Measurements from ENCODE around the gene KRTAP16-1.
"Not testable (repeated sequence)": the region's sequence is repeated elsewhere in the genome, so short reads cannot be mapped to it uniquely, and the experiment has no call there.

KRTAP16-1 gene

DNA sequence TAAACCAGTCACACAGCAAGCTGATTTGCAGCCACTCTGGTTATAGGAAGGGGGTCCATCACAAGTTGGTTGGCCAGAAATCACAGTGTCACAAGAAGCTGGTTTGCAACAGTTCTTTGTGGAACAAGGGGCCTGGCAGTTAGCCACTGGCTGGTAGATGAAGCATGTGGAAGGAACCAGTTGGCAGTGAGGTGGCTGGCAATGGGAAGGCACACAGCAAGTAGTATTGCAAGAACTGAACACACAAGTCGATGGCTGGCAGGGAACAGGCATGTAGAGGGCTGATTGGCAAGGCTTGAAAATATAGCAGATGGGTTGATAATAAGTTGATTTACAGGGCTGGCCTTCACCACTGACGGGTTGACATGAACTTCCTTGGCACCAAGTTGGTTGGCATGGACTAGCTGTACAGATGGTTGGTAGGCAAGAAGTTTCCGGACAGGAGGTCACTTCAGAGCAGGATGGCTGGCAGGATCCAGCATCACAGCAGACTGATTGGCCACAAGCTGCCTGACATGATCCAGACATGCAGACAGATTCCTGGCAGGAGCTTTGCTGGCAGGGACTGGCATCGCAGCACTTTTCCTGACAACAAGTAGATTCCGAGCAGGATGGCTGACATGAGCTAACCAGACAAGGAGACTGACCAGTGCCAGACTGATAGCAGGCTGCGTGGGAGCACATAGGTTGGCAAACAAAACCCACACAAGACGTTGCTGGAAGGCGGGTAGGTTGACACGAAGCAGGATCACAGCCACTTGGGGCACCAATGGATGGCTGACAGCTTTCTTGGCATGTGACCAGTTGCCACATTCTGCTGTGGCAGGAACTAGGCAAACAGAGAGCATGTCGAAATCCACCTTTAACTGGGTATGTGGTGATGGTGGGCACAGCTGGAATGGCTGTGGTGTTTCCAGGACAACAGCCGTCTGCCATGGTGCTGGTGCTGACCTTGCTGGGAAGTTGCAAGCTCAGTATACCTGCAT lies 6.9 kb downstream of the KRTAP16-1 start, which contains the start of gene KRTAP29-1:
KRTAP29-1 (minus strand) TSS at position 936 of the 986 bp plus-strand sequence; CDS start at position 936, 0 bp downstream.
- DNase-seq (no peak), ATAC-seq (no peak)

DNA sequence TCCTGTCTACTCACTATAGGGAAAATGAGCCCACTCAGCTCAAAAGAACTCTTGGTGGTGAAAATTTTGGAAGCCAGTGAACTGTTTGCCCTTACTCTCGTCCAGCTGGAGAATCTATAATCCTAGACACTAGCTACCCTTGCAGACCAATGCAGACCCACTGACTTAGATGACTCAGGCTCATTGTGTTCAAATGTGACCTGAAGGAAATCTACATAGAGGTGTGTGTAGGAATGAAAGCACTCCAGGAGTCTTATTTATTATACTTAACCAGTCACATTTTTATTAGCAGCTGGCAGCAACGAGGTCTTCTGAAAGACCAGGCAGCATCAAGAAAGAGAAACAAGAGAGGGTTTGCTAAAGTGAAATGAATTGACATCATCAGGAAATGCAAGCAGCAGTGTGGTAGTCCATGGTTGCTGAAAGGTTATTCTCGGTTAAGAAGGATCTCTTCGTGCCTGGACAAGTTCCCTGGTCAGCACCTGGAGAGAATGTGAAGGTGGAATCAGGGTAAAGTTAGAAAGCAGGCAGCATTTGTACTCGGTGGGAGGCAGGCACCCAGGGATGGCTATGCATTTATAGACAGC lies 7.8 kb downstream of the KRTAP16-1 start:
- no peak for DNase-seq
- ATAC-seq, result no peak

GRCh38 chr17:41298458-41299135 lies 10.5 kb downstream of the KRTAP16-1 start:
- DNase-seq (no peak), ATAC-seq (no peak)

DNA sequence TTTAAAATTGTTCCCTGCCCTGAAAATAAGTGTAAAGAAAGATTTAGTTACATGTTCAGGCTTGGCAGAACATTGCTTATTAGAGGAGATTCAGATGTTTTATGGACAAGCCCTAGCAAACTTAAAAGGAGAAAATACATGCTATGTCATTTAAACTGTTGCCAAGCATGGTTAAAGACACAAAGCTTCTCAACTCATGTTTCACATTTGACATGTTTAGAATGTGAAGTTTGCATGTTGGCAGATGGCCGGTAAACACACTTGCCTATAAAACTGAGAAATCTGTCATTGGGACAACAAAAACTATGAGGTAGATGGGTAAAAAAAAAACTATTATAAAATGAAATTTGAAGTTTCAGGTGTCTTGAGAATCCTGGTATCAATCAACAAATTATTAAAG lies 12.3 kb downstream of the KRTAP16-1 start:
- DNase-seq (no peak), ATAC-seq (no peak)

DNA sequence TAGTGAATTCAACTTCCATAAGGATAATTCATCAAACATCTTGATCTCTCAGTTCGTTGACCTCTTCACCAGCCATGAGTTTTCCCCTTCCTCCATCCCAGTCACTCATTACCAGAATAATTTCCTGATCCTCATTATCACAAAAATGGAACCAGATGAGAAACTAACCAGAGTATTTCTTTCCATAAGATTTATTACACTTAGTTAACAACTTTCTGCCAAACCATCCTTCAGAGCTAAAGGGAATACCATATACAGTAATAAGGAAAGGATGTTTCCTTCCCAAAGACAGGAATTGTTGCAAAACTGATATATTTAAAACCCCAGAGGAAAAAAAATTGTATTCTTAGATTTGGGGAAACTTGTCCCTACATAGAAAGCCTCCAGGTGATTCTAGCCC lies 15.1 kb downstream of the KRTAP16-1 start:
- no peak for ATAC-seq
- DNase-seq, result no peak

- ATAC-seq, result no peak
- no peak for DNase-seq
Observed at GRCh38 chr17:41287050-41287449, 22.1 kb downstream of the KRTAP16-1 start.

DNA sequence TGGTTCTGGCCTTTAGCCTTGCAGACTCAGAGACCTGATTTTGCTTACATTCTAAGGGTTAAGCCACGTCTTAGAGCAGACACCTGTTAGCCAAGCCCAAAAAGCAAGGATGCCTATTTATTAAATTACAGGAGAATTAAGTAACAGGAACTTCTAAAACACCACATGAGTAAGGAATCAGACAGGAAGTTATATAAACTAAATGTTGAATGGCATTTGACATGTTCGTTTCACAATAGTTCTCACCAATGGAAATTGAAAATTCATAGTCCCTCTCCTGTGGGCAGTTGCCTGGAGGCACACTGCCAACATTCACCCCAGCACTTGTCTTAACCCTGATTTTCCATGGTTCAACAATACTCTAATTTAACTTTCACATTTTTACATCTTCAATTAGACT lies 24.6 kb downstream of the KRTAP16-1 start:
- ATAC-seq, result no peak
- DNase-seq, result no peak

- no peak for DNase-seq
- no peak for ATAC-seq
Observed at GRCh38 chr17:41284043-41284442, 25.1 kb downstream of the KRTAP16-1 start.

DNA sequence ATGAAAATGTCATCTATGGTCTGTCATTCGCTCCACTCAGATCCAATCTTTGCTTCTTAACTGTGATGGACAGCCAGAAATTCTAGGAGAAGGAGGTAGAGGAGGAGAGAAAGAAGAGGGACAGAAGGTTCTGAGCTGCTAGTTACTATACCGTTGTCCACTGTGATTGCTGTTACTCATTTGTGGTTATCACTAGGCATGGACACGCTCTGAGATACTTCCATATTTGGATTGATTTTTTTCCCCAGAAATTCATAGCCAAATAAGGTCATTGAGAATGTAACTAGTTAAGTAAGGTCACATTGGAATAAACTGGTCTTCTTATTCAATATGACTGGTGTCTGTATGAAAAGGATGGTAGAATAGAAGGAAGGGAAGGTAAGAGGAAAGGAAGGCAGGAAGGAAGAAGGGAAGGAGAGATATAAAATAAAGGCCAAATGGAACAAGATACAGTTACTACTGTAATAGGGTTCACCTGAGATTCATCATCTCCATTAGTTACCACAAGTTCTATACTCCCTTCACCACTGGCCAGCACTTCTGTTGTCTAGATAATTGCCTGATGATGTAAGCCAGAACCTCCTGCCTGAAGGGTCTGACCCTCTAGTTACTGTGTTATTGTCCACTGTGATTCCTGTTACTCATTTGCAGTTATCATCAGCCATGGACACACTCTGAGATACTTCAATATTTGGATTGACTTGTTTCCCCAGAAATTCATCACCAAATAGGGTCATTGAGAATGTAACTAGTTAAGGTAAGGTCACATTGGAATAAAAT lies 30.7 kb downstream of the KRTAP16-1 start:
- ATAC-seq (no peak), DNase-seq (no peak)

- not testable (repeated sequence) for ATAC-seq, DNase-seq
Observed at GRCh38 chr17:41275648-41276190, 33.4 kb downstream of the KRTAP16-1 start, which contains the start of gene KRTAP9-7. KRTAP9-7 (plus strand) TSS chr17:41275698; CDS start chr17:41275698, 0 bp downstream.

DNA sequence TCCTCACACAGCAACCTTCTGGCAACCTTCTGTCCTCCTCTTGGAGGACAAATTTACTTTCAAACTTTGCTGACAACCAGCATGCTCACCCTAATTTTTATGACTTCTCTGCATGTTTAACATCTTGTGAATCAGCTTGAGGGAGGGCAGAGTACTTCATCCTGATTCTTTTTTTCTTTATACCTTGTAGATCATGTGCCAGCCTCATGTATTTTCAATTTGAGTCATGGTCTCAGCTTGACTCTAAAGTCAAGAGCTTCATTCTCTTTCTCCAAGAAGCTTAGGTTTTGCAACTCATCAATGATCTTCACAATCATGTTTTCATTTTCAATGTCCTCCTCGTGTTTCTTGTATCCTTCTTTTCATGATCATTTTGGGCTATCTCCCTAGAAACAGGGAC lies 37.3 kb downstream of the KRTAP16-1 start:
- DNase-seq (no peak), ATAC-seq (no peak)

DNA sequence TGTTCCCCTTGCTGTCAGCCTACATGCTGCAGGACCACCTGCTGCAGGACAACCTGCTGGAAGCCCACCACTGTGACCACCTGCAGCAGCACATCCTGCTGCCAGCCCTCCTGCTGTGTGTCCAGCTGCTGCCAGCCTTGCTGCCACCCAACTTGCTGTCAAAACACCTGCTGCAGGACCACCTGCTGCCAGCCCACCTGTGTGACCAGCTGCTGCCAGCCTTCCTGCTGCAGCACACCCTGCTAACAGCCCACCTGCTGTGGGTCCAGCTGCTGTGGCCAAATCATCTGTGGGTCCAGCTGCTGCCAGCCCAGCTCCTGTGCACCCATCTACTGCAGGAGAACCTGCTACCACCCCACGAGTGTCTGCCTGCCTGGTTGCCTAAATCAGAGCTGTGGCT lies 37.8 kb downstream of the KRTAP16-1 start:
- ATAC-seq, DNase-seq: not testable (repeated sequence)

DNA sequence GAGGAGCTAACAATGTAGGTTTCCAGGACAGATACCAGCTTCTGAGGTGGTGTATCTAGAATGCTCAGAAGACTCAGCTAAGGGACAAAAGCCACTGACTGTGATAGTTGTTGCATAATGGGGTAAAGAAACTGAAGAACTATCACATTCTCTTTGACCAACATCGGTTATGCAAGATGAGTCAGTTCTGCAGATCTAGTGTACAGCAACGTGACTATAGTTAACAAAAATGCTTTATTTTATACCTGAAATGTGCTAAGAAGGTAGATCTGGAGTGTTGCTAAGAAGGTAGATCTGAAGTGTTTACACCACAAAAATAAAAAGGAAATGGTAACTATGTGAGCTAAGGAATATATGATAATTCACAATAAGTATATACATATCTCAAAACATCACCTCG lies 41.4 kb downstream of the KRTAP16-1 start:
- ATAC-seq (no peak), DNase-seq (no peak)

- no peak for ATAC-seq
- DNase-seq, result no peak
Observed at GRCh38 chr17:41265078-41265477, 44.0 kb downstream of the KRTAP16-1 start, which contains the start of gene KRTAP9-6. KRTAP9-6 (plus strand) TSS chr17:41265378; CDS start chr17:41265378, 0 bp downstream.

DNA sequence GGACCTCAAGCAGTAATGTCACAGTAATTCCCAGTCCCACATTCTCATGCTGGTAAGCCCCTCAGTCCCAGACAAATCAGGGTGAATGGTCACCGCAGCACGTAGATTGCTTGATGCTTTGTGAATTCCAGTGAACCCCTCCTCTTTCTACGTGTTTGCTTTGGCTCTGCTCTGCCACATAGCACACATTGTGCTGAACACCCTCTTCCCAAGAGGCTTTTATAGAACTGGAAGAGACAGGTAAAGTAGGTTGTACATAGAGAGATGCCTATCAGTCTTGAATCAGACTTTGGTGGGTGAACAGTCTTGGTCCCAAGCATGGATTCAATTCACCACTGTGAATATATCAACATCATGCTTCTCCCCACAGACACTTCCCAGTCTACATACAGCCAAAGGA lies 44.5 kb downstream of the KRTAP16-1 start:
- ATAC-seq, result no peak
- no peak for DNase-seq

DNA sequence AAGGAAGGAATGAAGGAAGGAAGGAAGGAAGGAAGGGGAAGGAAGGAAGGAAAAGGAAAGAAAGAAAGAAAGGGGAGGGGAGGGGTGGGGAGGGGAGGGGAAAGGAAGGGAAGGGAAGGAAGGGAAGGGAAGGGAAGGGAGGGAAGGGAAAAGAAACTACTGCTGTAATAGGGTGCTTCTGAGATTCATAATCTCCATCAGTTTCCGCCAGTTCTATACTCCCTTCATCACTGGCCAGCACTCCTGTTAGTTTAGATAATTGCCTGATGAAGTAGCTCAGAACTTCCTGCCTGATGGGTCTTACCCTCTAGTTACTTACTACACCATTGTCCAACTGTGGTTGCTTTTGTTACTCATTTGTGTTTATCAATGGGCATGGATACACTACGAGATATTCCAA lies 45.9 kb downstream of the KRTAP16-1 start:
- DNase-seq (no peak), ATAC-seq (no peak)

GRCh38 chr17:41258406-41258805 lies 50.7 kb downstream of the KRTAP16-1 start:
- no peak for ATAC-seq
- DNase-seq, result no peak

All from stimulated activated naive CD8-positive, alpha-beta T cell treated with anti-CD3 and anti-CD28 coated beads, Interleukin-15, Interleukin-2, amounts not matched to agents 100 U/mL and 50 U/mL, for 24 hours (primary cell).